Adipose tissue (tissue), 3 donors: ENCODE data around the gene KRT17. TPM values are rescaled to one million over a fixed set of nuclear protein-coding genes. Genes with fewer than 3 reads are reported as not detected.
"Not testable (repeated sequence)": the region's sequence is repeated elsewhere in the genome, so short reads cannot be mapped to it uniquely, and the experiment has no call there.

Source experiments
- H3K27ac ChIP-seq: one replicate; pipeline ENCODE4 v1.5.1; 2013; ENCODE audit warnings: low read depth, low read length
- WGBS, 3 donors: extraction: QIAGEN DNeasy Blood & Tissue Kit; methylation state at CpG; one replicate each; pipeline ENCODE4 v1.1.7; 2013; 5-methylcytosine and 5-hydroxymethylcytosine counted together
- polyA plus RNA-seq, 3 donors: library from polyadenylated mRNA; stranded (reverse); fragments of 200-250 nt; gene quantifications; one replicate each; pipeline ENCODE4 v1.2.3, GENCODE V29; 2013
- donor health status: healthy with polysubstance abuse.
- donor health status: Bipolar disorder and iron deficiency.
- donor health status: healthy.

KRT17 gene
- polyA plus RNA-seq, 3 donors, result 0.60 to 0.70 TPM; not detected in 1

- 68 to 86% (median 83%) methylated on average over 8 of the region's 8 CpGs for WGBS, 3 donors
- H3K27ac ChIP-seq, result not testable (repeated sequence)
Observed at GRCh38 chr17:41584331-41584927, 39.9 kb downstream of the KRT17 start.

DNA sequence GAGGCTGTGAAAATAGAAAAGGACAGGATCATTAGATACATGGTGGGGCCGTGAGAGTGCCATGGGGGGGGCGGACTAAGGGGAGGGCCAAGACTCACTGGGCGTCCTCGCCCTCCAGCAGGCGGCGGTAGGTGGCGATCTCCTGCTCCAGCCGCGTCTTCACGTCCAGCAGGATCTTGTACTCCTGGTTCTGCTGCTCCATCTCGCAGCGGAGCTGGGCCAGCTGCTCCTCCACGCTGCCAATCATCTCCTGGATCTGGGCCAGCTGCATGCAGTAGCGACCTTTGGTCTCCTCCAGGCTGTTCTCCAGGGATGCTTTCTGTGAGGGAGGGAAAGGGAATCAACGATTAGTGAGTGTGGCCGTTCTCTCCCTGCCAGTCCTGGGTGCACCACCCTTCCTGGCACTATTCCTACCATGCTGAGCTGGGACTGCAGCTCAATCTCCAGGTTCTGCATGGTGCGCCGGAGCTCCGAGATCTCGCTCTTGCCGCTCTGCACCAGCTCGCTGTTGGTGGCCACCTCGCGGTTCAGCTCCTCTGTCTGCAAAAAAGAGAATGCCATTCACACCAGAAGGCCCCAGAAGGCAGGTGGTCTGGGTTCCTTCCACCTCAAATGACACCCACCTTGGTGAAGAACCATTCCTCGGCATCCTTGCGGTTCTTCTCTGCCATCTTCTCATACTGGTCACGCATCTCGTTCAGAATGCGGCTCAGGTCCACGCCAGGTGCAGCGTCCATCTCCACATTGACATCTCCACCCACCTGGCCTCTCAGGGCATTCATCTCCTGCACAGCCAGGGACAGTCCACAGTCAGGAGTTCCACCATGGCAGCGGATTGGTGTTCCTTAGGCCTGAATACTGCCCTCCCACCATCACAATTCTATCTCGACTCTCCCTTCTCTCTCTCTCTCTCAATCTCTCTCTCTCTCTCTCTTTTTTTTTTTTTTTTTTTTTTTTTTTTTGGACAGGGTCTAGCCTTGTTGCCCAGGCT, 40.9 kb downstream of the KRT17 start:
- WGBS, 3 donors, result 66 to 83% (median 79%) methylated on average over 33 of the region's 33 CpGs
- no peak overlapping the region for H3K27ac ChIP-seq

GRCh38 chr17:41582061-41582968, 42.1 kb downstream of the KRT17 start:
- WGBS, 3 donors, result 77 to 88% (median 77%) methylated on average over 13 of the region's 13 CpGs
- H3K27ac ChIP-seq, result not testable (repeated sequence)

- no peak overlapping the region for H3K27ac ChIP-seq
Observed at GRCh38 chr17:41581366-41582060, 42.9 kb downstream of the KRT17 start.

DNA sequence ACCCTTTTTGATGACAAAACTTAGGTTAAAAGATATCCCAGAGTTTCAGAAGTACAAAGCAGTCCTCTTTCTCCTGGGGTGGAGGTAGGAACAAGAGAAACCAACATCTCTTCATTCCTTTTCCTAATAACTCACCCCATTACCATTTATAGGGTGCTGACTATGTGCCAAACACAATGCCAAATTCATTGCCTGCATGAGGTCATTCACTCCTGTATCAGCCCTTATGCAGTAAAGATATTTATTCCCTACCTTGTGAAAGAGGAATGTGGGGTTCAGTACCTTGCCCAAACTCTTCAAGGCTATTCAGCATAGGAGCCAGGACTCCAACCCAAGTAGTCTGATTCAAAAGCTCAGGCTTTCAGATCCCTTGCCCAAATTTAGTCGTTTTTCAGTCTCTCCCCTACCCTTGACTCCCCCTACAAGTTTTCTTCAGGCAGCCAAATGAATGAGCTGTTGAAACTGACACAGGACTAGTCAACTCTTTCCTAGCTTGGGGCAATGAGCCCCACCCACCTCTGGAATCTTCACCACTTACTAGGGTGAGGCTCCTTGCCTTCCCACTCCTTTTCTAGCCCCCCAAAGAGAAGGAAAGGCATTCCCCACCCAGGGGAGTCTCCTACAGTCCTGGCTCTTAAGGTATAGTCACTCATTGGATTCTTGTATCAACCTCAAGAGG, 43.5 kb downstream of the KRT17 start:
- H3K27ac ChIP-seq, result no peak overlapping the region
- WGBS, 3 donors, result 28 to 59% (median 35%) methylated on average over 1 of the region's 1 CpG

More at GRCh38 chr17:41581366-41582060, 42.9 kb downstream of the KRT17 start:
- WGBS, 3 donors, result 84 to 97% (median 93%) methylated on average over 4 of the region's 4 CpGs

DNA sequence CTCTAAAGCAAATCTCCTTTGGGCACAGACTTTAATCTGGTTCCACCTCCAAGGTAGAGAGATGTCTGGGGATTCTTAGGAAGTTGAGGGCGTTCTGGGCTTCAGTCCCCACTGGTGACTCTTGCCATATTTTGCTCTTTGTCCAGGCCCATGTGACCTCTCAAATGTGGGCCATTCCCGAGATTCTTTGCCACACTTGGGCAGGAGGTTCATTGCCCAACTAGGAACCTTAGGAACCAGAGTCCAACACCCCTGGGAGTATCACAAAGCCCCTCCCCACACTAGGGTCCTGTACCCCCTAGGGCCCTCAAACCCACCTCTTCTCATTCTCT, 44.2 kb downstream of the KRT17 start:
- WGBS, 3 donors, result 67 to 81% (median 80%) methylated on average over 2 of the region's 2 CpGs
- no peak overlapping the region for H3K27ac ChIP-seq

DNA sequence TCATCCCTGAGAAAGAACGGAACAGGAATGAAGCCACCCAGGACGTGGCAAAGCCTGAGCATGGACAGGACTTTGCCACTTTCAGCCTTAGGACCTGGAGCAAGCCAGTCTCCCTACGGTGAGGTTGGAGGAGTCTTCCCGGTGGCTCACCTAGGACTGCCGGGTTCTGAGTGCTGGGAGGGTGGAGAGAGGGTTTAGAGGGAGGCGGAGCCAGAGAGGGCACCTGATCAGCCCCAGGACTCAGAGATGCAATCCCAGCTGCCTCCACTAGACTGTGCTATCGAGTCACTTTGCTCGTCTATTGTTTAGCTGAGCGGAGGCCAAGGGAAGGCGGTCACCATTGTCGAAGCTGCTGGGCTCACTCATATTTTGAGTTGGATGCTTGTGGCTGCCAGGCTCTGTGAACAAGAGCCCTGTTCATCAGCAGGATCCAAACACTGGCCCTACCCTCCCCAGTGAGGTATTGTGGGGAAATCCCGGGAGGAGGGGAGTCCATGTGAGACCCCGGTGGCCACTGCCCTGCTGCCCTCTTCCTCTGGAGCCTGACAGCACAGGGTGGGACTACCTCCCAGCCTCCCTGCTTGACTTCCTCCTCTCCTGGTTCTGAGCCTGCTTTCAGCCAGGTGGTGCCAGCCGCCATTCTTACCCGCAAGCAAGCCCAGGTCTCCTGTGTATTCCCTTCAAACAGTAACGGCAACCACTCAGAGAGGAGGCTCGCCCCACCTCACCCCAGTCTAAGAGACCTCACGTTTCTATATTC, 44.7 kb downstream of the KRT17 start:
- H3K27ac ChIP-seq, result no peak overlapping the region
- WGBS, 3 donors, result 39 to 46% (median 45%) methylated on average over 18 of the region's 18 CpGs

DNA sequence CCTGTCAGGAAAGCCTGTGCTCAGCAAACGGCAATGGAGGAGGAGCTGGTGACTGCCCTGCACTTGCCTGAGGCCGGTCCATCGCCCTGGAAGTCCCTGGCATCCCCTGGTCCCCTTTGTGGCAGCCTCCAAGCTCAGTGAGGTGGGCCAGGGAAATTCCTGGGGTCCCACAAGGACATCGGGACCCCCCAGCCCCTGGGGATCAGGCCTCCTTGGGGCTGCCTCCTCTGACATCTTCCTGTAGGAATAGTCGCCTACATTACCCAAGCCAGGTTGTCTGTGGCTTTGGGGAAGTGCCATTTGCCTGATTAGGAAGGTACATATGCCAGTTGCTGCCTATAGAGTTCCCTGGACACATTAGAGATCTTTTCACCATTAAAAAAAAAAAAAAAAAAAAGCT, 45.4 kb downstream of the KRT17 start:
- no peak overlapping the region for H3K27ac ChIP-seq
- WGBS, 3 donors, result 69 to 73% (median 70%) methylated on average over 5 of the region's 5 CpGs

GRCh38 chr17:41578538-41578937, 45.8 kb downstream of the KRT17 start:
- 87 to 96% (median 90%) methylated on average over 1 of the region's 1 CpG for WGBS, 3 donors
- H3K27ac ChIP-seq, result no peak overlapping the region

GRCh38 chr17:41576740-41577139, 47.6 kb downstream of the KRT17 start:
- H3K27ac ChIP-seq, result not testable (repeated sequence)
- 68 to 92% (median 89%) methylated on average over 3 to 4 of the region's 4 CpGs for WGBS, 3 donors

GRCh38 chr17:41575336-41575735, 49.0 kb downstream of the KRT17 start:
- no peak overlapping the region for H3K27ac ChIP-seq
- 52 to 66% (median 56%) methylated on average over 3 of the region's 3 CpGs for WGBS, 3 donors

- WGBS, 3 donors, result 57 to 68% (median 61%) methylated on average over 24 of the region's 24 CpGs
- H3K27ac ChIP-seq, result no peak within 1 kb of the TSS
Observed at GRCh38 chr17:41571561-41572434, 52.6 kb downstream of the KRT17 start, which contains the start of gene KRT9. Gene KRT9, minus strand, starts transcription at chr17:41572059. Its CDS starts 67 bp downstream, at chr17:41571992.
